Endothelial cell of umbilical vein (primary cell): ENCODE data around the gene NCEH1. TPM values are rescaled to one million over a fixed set of nuclear protein-coding genes. Genes with fewer than 3 reads are reported as not detected.

ENCODE experiments used
- BruUV-seq: library from RNA; stranded (reverse); fragments of 400-500 nt; replicated peaks from 2 replicates; lab custom pipeline; 2021; lab: Mats Ljungman, UMichigan
- CTCF ChIA-PET: fragments of 300-600, 350-600 bp; sonication (Branson Sonifier 250); formaldehyde crosslinking; loops from one replicate; lab custom pipeline; 2021; ENCODE audit warnings: antibody characterized with exemption, inconsistent platforms; lab: Charles Lee
- POLR2A ChIA-PET: fragments of 300-600, 350-600 bp; sonication (Branson Sonifier 250); formaldehyde crosslinking; loops from one replicate; lab custom pipeline; 2021; ENCODE audit warnings: antibody characterized with exemption, inconsistent platforms; lab: Charles Lee
- DNase-seq: peaks from one replicate; pipeline ENCODE4 v3.0.0-alpha.2; 2011; ENCODE audit warnings: low read depth, low spot score
- FAIRE-seq: peaks from 2 replicates; lab custom pipeline; 2011; peaks lifted over from hg19 to GRCh38; lab: Jason Lieb, UNC
- H2AFZ ChIP-seq: 2 replicates; pipeline ENCODE4 v1.6.0; 2012; ENCODE audit warnings: low read depth, low read length, control low read depth, inconsistent platforms
- H3K27ac ChIP-seq: 2 replicates; pipeline ENCODE4 v1.5.1; 2011; ENCODE audit warnings: low read depth, mild to moderate bottlenecking, control low read depth, low read length, moderate library complexity; ENCODE audit not compliant: insufficient read depth
- H3K27me3 ChIP-seq, 2 experiments: 2 replicates each; pipeline versions ENCODE4 v1.6.0 to v1.6.1; 2011; ENCODE audit warnings: low read length in 2 of 2, mixed read lengths in 1 of 2; ENCODE audit not compliant: control insufficient read depth in 2 of 2, insufficient read depth in 2 of 2
- H3K36me3 ChIP-seq, 2 experiments: 2 replicates in 1 of 2; 3 replicates in 1 of 2; pipeline ENCODE4 v1.5.1; 2011; ENCODE audit warnings: low read length in 2 of 2, mild to moderate bottlenecking in 1 of 2, moderate library complexity in 1 of 2; ENCODE audit not compliant: control insufficient read depth in 2 of 2, insufficient read depth in 2 of 2; ENCODE audit errors: extremely low read depth in 1 of 2
- H3K4me1 ChIP-seq: 3 replicates; pipeline ENCODE4 v1.5.1; 2011; ENCODE audit warnings: mild to moderate bottlenecking, low read length; ENCODE audit not compliant: control insufficient read depth, insufficient read depth; ENCODE audit errors: extremely low read depth
- H3K4me2 ChIP-seq: 2 replicates; pipeline ENCODE4 v1.6.1; 2011; ENCODE audit warnings: low read length, control low read depth, mixed read lengths; ENCODE audit not compliant: insufficient read depth
- H3K4me3 ChIP-seq, 3 experiments: fragments of 200-600 bp in 1 of 3; sonication (generic), shearing (Covaris generic) in 1 of 3; replicated peaks in 1 of 3; 2 replicates each; pipeline ENCODE4 v1.5.1; 2011 to 2016; ENCODE audit warnings: control low read depth in 3 of 3, low read length in 3 of 3, mild to moderate bottlenecking in 2 of 3, inconsistent platforms in 1 of 3, low read depth in 1 of 3, moderate library complexity in 1 of 3; ENCODE audit not compliant: insufficient read depth in 1 of 3
- H3K79me2 ChIP-seq: 2 replicates; pipeline ENCODE4 v1.6.0; 2012; ENCODE audit warnings: low read length, inconsistent platforms; ENCODE audit not compliant: control insufficient read depth, insufficient read depth
- H3K9ac ChIP-seq: replicated peaks from 2 replicates; pipeline ENCODE3; 2011; ENCODE audit warnings: low read length, control low read depth; ENCODE audit not compliant: insufficient read depth; ENCODE audit errors: extremely low read depth
- H3K9me1 ChIP-seq: replicated peaks from 3 replicates; pipeline ENCODE4 v1.6.0; 2011; ENCODE audit warnings: mild to moderate bottlenecking, low read length; ENCODE audit not compliant: control insufficient read depth, insufficient read depth; ENCODE audit errors: extremely low read depth
- H3K9me3 ChIP-seq: replicated peaks from 2 replicates; pipeline ENCODE4 v1.5.1; 2012; ENCODE audit warnings: low read length, inconsistent platforms; ENCODE audit not compliant: control insufficient read depth, insufficient read depth
- H4K20me1 ChIP-seq: replicated peaks from 2 replicates; pipeline ENCODE3; 2011; ENCODE audit warnings: mild to moderate bottlenecking, low read length; ENCODE audit not compliant: control insufficient read depth, insufficient read depth; ENCODE audit errors: extremely low read depth
- CTCF ChIP-seq, 2 donors: IDR thresholded peaks; 1 replicate in 1 of 2; 2 replicates in 1 of 2; pipeline ENCODE4 v1.5.1; 2011; ENCODE audit warnings: low read length in 2 of 2, mild to moderate bottlenecking in 2 of 2, moderate library complexity in 2 of 2, control low read depth in 1 of 2, inconsistent platforms in 1 of 2, low read depth in 1 of 2; ENCODE audit not compliant: insufficient read depth in 1 of 2; ENCODE audit errors: extremely low read depth in 1 of 2
- FOS ChIP-seq: IDR thresholded peaks from 2 replicates; pipeline ENCODE4 v1.6.1; 2011; ENCODE audit warnings: mild to moderate bottlenecking, low read length, moderate library complexity, borderline replicate concordance; ENCODE audit not compliant: insufficient read depth
- GATA2 ChIP-seq: IDR thresholded peaks from 2 replicates; pipeline ENCODE4 v1.7.0; 2011; ENCODE audit warnings: low read depth, mild to moderate bottlenecking, moderate library complexity, mixed read lengths, low read length; ENCODE audit not compliant: insufficient read length, insufficient read depth
- JUN ChIP-seq: IDR thresholded peaks from 2 replicates; pipeline ENCODE4 v1.6.1; 2011; ENCODE audit warnings: borderline replicate concordance, low read depth; ENCODE audit not compliant: insufficient read length, insufficient read depth
- MYC ChIP-seq: IDR thresholded peaks from one replicate; pipeline ENCODE4 v1.6.1; 2011; ENCODE audit warnings: mild to moderate bottlenecking, low read depth, low read length
- POLR2A ChIP-seq: IDR thresholded peaks from 2 replicates; pipeline ENCODE4 v1.6.1; 2012; ENCODE audit warnings: low read depth, mild to moderate bottlenecking, control low read depth, low read length
- POLR2AphosphoS5 ChIP-seq: IDR thresholded peaks from 2 replicates; pipeline ENCODE4 v1.6.1; 2012; ENCODE audit warnings: low read depth, mild to moderate bottlenecking, control low read depth, low read length, moderate library complexity; ENCODE audit not compliant: insufficient read depth
- dilution Hi-C: fragments of 300-500 bp; cut with MboI; formaldehyde crosslinking; loops from one replicate; pipeline ENCODE4 v1.15.0; 2019; ENCODE audit warnings: low sequenced_read_pairs; ENCODE audit not compliant: extremely low pct_ligation_motif_present
- intact Hi-C: fragments of 100-400 bp; cut with micrococcal nuclease; formaldehyde crosslinking; loops from one replicate; pipeline ENCODE4 v1.10.0; 2022
- polyA plus RNA-seq, 4 experiments: library from polyadenylated mRNA; depleted of rRNA in 3 of 4; stranded (reverse) in 3 of 4; unstranded in 1 of 4; fragments of >200 nt; gene quantifications; 2 replicates each; pipeline versions ENCODE4 v1.2.1 to v1.2.3, GENCODE V29; 2011 to 2012; ENCODE audit warnings: missing spikeins in 1 of 4
- total RNA-seq: library from RNA; stranded (reverse); gene quantifications from 2 replicates; pipeline ENCODE4 v1.2.3, GENCODE V29; 2021
- TF ChIP-seq, protein P1 (sequence below): IDR thresholded peaks from 2 replicates; pipeline ENCODE4 v1.6.1; 2011; ENCODE audit not compliant: insufficient read depth, insufficient read length

Gene NCEH1
- total and polyA plus RNA-seq, 2 donors (not counting 3 experiments of a cell fraction or from before 2014, with no cell fraction given): 10.0 to 20.3 TPM

- TF ChIP-seq POLR2AphosphoS5: no peak
- TF ChIP-seq GATA2: no peak
- TF ChIP-seq MYC: no peak
- no peak for TF ChIP-seq FOS
- TF ChIP-seq, protein P1, sequence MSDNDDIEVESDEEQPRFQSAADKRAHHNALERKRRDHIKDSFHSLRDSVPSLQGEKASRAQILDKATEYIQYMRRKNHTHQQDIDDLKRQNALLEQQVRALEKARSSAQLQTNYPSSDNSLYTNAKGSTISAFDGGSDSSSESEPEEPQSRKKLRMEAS: no peak
- no peak for TF ChIP-seq CTCF (IDR thresholded peaks at IDR 0.05; ENCODE audit: extremely low read depth in 1 of 2, insufficient read depth in 1 of 2, low read depth in 1 of 2, low read length in 2 of 2)
- no peak for TF ChIP-seq POLR2A
- no peak for TF ChIP-seq JUN
Measured at GRCh38 chr3:172644258-172644657, 66.6 kb downstream of the NCEH1 start.

More at GRCh38 chr3:172644258-172644657, 66.6 kb downstream of the NCEH1 start:
- Histone ChIP-seq H3K36me3 (no peaks in the 10 kb centered on the region), H4K20me1 (no peaks in the 10 kb centered on the region), H3K4me2 (no peak overlapping the region), H3K9me1 (no peaks in the 10 kb centered on the region), H3K27me3 (no peaks in the 10 kb centered on the region), H3K4me1 (peaks cover 11% of the 10 kb centered on the region), H3K27ac (no peak overlapping the region), H3K9ac (no peak overlapping the region), H2AFZ (no peak overlapping the region), H3K4me3 (no peak overlapping the region), H3K9me3 (no peaks in the 10 kb centered on the region), H3K79me2 (peaks cover 10% of the 10 kb centered on the region)
- CTCF ChIA-PET: interaction anchor here (1.1 to 1.3 kb wide), 3 partner anchors 15 to 29 kb away, joined by 3 to 10 read pairs (median 5); no protein-coding TSS in a partner anchor
- intact Hi-C loops: no loop called here
- no peak for DNase-seq
- POLR2A ChIA-PET: no interaction called here
- dilution Hi-C loops: no loop called here
- FAIRE-seq: no peak
- no TSS peak for BruUV-seq
